HG03280 (cell line): ENCODE results near the gene CDC45.

Experiments
- ATAC-seq: cut with Tn5 transposase; IDR thresholded peaks from one replicate; pipeline ENCODE4 v1.9.1; 2021; ENCODE audit warnings: mild to moderate bottlenecking, moderate library complexity; ENCODE audit not compliant: unreplicated experiment

The CDC45 gene

GRCh38 chr22:19467912-19468311 lies 11.8 kb upstream of the CDC45 start:
- no peak for ATAC-seq

DNA sequence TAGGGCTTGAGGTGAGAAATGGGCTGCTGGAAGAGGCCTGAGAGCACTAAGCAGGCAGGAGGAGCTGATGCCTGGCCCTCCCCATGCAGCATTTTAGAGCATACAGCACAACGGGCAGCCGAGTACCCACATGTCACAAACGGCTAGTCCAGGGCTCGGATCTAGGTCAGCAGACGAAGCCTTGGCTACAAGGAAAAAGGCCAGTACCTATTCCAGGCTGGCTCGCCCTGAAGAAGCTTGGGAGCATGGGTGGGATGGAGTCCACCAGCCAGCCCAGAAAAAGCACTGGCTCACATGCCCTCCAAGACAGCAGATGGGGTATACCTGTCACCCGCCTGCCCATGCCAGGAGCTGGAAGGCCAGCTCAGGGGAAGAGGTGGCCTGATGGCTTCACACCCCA lies 10.3 kb upstream of the CDC45 start:
- ATAC-seq, result no peak

- no peak for ATAC-seq
Measured at GRCh38 chr22:19470010-19470409, 9.7 kb upstream of the CDC45 start.

- ATAC-seq, result no peak
Measured at GRCh38 chr22:19471572-19471971, 8.1 kb upstream of the CDC45 start.

DNA sequence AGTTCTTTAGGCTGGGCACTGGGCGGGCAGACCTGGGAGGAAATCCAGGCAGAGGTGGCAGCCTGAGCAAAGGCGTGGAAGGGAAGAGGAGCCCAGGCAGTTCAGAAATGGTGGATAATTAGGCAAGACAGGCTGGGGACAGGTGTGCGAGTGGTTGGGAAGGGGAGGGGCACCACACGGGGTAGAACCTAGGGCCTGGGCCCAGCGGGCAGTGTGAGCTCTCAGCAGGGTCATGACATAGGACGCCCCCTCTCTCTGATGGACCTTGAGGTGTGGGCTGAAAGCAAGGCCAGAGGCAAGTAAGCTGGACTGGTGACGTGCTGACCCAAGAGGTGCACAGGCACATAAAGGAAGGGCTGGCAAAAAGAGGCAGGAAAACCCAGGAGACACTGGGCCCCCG lies 7.5 kb upstream of the CDC45 start:
- ATAC-seq, result no peak

DNA sequence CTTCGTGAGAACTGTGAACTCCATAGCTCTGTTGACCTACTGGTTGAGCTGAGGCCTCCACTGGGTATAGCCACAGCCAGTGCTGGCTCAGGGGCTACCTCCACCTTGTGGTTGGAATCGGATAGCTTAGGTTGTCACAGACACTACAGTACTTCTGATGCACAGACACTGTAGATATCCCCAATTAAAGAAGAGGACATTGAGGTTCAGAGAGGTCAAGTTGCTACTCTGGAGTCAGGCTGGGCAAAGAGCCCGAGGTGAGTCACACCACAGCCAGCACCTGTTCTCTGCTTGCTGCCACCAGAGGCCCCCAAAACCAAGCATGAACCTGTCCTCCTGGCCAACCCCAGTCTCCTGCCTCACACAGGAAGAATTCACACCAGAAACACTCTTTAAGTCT lies 6.1 kb upstream of the CDC45 start:
- ATAC-seq, result no peak

GRCh38 chr22:19476023-19476422 lies 3.7 kb upstream of the CDC45 start:
- no peak for ATAC-seq

- no peak for ATAC-seq
Measured at GRCh38 chr22:19477321-19478044, 2.2 kb upstream of the CDC45 start.

- ATAC-seq, result no peak
Measured at GRCh38 chr22:19478045-19478900, 1.4 kb upstream of the CDC45 start.

DNA sequence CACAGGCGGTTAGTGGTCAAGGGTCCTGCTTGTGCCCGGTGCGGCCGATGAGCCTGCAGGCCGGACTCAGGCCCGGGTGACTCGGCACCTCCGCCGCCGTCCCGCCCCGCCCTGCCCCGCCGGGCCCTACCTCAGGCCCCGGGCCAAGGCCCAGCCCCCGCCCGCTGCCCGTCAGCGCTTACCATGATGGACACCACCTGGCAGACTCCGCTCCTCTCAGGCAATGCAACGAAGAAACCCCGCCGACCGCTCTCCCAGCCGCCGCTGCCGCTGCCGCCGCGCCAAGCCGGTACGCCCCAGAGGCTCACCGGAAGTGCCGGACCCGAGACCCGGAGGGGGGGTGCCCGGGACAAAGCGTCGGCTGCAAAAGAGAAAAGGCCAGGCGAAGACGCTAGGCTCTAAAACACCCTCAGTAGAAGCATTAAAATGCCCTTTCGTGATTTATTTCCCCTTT lies 792 bp upstream of the CDC45 start, which contains the start of gene UFD1:
UFD1 (minus strand) TSS at position 293 of the 454 bp plus-strand sequence; CDS start at position 185, 108 bp downstream.
- peak; percentile 53 for ATAC-seq

- no peak for ATAC-seq
Measured at GRCh38 chr22:19480173-19480568, 451 bp downstream of the CDC45 start.

DNA sequence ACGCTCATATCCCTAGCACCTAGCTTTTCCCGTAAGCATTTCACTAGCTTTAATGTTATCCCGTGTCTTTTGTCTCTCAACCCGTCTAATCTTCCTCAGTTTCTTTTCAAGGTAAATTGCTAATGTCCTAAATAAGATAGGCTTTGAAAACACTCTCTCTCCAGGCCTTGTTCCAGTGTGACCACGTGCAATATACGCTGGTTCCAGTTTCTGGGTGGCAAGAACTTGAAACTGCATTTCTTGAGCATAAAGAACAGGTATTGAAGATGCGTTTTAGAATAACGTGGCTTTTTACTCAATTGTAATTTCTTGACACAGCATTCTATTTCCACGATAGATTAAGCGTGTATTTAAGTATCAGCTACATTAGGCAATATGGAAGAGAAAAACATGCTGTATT lies 1.1 kb downstream of the CDC45 start:
- ATAC-seq, result no peak

GRCh38 chr22:19482297-19482696 lies 2.6 kb downstream of the CDC45 start:
- ATAC-seq, result no peak

GRCh38 chr22:19483481-19484244 lies 3.9 kb downstream of the CDC45 start:
- no peak for ATAC-seq

DNA sequence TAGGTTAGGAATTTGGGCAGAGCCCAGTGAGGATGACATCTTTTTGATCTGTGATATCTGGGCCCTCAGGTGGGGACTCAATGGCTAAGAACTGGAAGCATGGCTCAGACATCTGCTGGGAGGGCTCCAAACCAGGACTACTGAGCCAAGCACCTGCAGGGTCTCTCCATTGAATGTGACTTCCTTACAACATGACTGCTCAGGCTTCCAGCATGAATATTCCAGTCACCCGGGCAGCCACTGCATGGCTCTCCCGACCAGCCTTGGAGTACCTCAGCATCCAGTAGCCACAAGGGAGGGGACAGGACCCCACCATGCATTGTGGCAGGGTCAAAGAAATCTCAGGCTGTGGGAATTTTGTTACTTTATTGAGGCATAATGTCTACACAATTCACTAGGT lies 8.6 kb downstream of the CDC45 start:
- ATAC-seq, result no peak

DNA sequence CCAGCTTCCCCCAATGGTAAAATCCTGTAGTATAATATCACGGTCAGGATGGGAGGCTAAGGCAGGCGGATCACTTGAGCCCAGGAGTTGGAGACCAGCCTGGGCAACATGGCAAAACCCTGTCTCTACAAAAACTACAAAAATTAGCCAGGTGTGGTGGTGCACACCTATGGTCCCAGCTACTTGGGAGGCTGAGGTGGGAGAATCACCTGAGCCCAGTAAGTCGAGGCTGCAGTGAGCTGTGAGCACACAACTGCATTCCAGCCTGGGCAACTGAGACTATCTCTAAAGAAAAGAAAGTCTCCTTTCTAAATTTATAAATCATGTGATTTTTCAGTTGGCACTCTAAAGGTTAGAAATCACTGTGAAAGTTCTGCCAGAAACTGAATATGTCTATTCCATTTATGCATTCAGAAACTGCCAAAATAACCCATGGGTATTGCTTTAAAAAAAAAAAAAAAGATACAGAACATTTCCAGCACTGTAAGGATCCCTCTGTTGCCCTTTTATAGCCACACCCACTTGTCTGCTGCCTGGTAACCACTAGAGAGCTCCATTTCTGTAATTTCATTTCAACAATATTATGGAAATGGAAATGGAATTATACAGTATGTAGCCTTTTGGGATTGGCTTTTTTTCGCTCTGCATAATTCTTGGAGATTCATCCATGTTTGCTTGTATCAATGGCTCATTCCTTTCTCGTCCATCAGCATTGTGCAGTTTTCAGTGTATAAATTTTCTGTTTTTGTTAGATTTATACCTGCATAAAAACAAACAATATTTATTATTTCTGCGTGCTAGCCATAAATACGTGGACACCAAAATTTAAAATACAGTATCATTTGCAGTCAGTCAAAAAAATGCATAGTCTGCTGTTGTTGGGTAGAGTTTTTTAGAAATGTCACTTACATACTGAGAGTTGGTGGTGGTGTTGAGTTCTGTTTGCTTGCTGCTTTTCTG lies 9.4 kb downstream of the CDC45 start:
- no peak for ATAC-seq

DNA sequence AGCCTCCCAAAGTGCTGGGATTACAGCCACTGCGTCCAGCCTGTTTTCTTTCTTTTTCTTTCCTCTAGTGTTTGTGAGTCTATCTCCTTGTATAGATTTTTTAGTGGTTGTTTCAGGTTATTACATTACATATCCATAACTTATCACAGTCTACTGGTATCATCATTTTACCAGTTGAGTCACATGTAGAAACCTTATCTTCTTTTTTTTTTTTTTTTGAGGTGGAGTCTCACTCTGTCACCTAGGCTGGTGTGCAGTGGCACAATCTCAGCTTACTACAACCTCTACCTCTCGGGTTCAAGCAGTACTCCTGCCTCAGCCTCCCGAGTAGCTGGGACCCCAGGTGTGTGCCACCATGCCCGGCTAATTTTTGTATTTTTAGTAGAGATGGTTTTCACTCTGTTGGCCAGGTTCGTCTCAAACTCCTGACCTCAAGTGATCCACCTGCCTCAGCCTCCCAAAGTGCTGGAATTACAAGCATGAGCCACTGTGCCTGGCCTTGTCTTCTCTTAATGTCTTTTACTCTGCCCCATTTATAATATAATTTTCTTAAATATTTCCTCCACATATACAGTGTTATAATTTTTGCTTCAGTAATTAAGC lies 11.0 kb downstream of the CDC45 start:
- ATAC-seq, result no peak

GRCh38 chr22:19492504-19493174 lies 12.9 kb downstream of the CDC45 start:
- ATAC-seq, result no peak

- ATAC-seq, result no peak
Measured at GRCh38 chr22:19494001-19494560, 14.4 kb downstream of the CDC45 start.
